Measurements from ENCODE around the gene PRDX1. TPM values are rescaled to one million over a fixed set of nuclear protein-coding genes. Genes with fewer than 3 reads are reported as not detected.

Gene PRDX1
- 185 TPM for total RNA-seq

DNA sequence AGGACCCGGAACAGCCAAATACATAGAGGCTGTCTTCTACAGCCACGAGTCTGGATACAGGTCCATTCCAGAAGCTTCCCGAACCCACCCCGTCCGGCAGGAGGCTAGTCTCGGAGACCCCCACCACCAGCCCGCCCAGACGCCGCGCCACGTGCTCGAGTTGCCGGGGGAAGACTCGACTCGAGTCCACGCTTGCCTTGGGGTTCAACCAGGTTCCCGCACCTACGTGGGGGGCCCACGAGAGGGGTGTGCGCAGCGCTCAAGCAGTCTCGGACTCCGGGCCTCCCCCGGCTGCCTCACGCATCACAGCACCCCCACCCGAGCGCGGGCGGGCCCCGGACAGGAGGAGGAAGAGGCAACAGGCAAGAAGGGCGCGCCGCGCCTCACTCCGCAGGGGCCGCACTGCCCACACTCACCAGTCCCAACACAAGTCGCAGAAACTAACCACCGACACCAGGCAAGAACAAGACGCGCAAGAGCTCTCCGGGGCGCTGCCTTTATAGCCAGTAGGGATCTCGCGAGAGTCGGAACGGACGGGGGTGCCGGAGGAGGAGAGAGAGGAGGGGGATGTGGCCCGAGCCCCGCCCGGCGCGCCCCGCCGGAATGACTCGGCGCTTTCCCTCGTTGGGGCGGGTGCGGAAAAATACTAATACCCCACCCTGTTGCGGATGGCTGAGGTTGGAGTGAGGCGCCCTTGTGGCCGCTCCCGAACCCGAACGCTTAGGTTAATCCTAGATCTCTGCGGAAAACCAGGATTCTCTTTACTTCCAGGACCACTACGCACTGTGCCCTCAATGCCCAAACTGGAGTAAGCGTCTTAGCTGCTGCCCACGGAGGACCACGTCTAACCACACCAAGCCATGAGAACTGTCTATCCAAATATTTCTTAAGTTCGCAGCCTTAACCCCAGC is at the start of gene PRDX1:
Gene PRDX1 (minus strand): TSS at position 472 of the 911 bp plus-strand sequence. CDS start 2,841 bp downstream, outside the sequence.

DNA sequence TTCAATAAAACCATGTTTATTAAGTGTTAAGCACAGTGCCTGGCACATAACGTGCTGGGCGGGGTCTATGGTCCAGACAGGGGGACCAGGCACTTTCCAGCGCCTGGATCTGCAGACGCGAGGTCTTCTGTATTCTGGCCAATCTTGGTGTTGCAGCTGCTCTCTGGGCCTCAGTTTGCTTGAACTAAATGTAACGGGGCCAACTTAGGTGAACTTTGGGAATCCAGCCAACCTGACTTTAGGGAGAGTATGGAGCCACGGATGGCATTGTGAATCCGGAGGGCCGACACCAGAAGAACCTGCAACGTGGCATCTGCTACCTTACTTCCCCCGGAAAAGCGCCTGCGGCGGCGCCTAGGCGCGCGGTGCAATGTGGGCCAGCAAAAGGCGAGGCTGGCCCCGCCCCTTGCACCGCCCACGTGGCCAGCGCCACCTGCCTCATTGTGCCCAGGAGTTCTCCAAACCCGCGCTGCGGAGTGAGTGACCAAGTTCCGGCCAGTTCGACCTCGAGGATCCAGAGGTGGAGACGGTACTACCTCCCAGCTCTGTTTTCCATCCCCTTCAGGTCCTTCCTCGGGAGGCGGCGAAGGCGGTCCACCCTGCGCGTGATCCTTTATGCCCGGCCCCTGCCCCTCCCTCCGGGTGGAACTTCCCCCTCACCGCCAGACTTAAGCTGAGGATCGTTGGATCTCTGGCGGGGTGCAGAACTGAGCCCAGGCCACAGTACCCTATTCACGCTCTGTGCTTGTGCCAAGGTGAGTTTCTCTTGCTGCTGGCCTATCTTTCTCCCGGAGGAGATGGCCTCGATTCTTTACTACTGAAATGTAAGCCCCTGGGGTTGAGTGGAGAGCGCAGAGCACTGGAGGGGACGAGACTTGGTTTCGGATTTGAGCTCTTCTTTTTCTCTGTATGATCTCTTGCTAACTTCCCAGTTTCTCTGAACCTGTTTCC is 29.0 kb upstream of the PRDX1 start, which contains the start of gene AKR1A1:
Gene AKR1A1 (plus strand): TSS at position 426 of the 951 bp plus-strand sequence. CDS start 10,969 bp downstream, outside the sequence.

DNA sequence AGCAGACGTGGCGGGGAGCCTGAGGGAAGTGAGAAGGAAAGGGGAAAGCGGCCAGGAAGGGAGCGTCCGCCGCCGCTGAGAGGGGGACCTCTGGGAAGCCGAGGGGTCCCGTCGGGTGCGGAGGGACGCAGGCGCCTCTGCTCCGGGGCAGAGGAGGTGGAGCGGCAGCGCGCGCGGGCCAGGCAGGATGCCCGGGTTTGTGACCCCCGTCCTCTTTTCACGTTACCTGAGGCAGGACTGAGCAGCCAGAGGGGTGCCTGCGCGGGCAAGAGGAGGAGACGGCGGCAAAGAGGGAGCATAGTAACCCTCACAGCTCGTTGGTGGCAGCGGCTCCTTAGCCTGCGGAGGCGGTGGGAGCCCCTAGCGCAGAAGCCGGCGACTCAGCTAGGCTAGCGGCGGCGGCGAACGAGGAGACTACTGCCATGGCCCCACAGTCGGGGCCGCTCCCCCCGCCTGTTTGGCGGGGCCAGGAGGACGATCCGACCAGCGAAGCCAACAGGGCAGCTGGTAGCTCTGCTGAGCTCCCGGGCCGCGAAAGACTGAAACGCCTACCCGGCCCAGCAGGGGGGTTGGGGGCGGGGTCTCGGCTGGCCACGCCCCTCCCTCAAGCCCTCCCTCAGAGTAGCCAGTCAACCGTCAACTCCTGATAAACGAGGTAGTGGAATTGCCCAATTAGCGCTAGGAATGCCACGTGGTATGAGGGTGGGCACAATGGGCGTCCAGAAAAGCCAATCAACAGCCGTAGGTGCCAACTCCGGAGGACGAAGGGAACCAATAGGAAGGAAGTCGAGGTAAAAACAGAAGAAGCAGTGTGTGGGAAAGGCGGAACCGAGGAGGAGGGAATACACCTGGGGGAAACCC is 30.8 kb downstream of the PRDX1 start, which contains the start of gene TESK2:
Gene TESK2 (minus strand): TSS at position 538 of the 861 bp plus-strand sequence. CDS start 33,378 bp downstream, outside the sequence.

Other genes starting within 250 kb of the PRDX1 start
- 5.8 TPM for gene HPDL, start 195.0 kb downstream of the PRDX1 start, total RNA-seq
- gene TOE1, start 181.7 kb downstream of the PRDX1 start, total RNA-seq: 9.9 TPM
- 29.0 TPM for gene MUTYH, start 181.4 kb downstream of the PRDX1 start, total RNA-seq
- 8.4 TPM for gene TESK2, start 30.7 kb downstream of the PRDX1 start, total RNA-seq
- gene CCDC163, start 21.8 kb downstream of the PRDX1 start, total RNA-seq: 0.88 TPM
- 5.0 TPM for gene MMACHC, start 21.6 kb downstream of the PRDX1 start, total RNA-seq
- 95.3 TPM for gene AKR1A1, start 28.9 kb upstream of the PRDX1 start, total RNA-seq
- 97.0 TPM for gene NASP, start 62.2 kb upstream of the PRDX1 start, total RNA-seq
- gene CCDC17, start 102.2 kb upstream of the PRDX1 start, total RNA-seq: 0.99 TPM
- 111 TPM for gene GPBP1L1, start 164.6 kb upstream of the PRDX1 start, total RNA-seq
- gene TMEM69, start 166.3 kb upstream of the PRDX1 start, total RNA-seq: 22.2 TPM
- gene IPP, start 228.8 kb upstream of the PRDX1 start, total RNA-seq: 16.5 TPM

Data from metanephros (tissue), 1 donor.